A673 (cell line): ENCODE data around the gene PALLD. TPM values are rescaled to one million over a fixed set of nuclear protein-coding genes. Genes with fewer than 3 reads are reported as not detected.

Source experiments
- BruUV-seq: library from RNA; stranded (reverse); fragments of 400-500 nt; replicated peaks from 2 replicates; lab custom pipeline; 2021; lab: Mats Ljungman, UMichigan
- CTCF ChIA-PET: fragments of 300-600 bp; sonication (Branson Sonifier 250); formaldehyde crosslinking; loops from one replicate; lab custom pipeline; 2022; ENCODE audit warnings: antibody characterized with exemption; lab: Charles Lee
- POLR2A ChIA-PET: fragments of 300-600 bp; sonication (Branson Sonifier 250); formaldehyde crosslinking; loops from one replicate; lab custom pipeline; 2022; ENCODE audit warnings: antibody characterized with exemption; ENCODE audit not compliant: low non-redundant PET; lab: Charles Lee
- DNase-seq: peaks from one replicate; pipeline ENCODE4 v3.0.0-alpha.2; 2015; ENCODE audit warnings: low spot score
- H3K27ac ChIP-seq: fragments of 200-600 bp; sonication (generic); 2 replicates; pipeline ENCODE4 v1.5.1; 2016; ENCODE audit warnings: mixed run types, low read depth, mild to moderate bottlenecking, mixed read lengths, antibody characterized with exemption, low read length; ENCODE audit not compliant: poor library complexity, severe bottlenecking
- H3K27me3 ChIP-seq: fragments of 200-600 bp; sonication (generic); replicated peaks from 2 replicates; pipeline ENCODE4 v1.6.1; 2017; ENCODE audit warnings: mixed run types, low read depth, mild to moderate bottlenecking, mixed read lengths, antibody characterized with exemption, low read length; ENCODE audit not compliant: insufficient read depth, poor library complexity
- H3K36me3 ChIP-seq: fragments of 200-600 bp; sonication (generic); 2 replicates; pipeline ENCODE4 v1.6.1; 2016; ENCODE audit warnings: mixed run types, mild to moderate bottlenecking, mixed read lengths, antibody characterized with exemption, low read length; ENCODE audit not compliant: insufficient read depth, poor library complexity, severe bottlenecking
- H3K4me1 ChIP-seq: fragments of 200-600 bp; sonication (generic); 2 replicates; pipeline ENCODE4 v1.6.1; 2017; ENCODE audit warnings: mixed run types, mild to moderate bottlenecking, mixed read lengths, antibody characterized with exemption, low read length; ENCODE audit not compliant: insufficient read depth, poor library complexity, severe bottlenecking
- H3K4me3 ChIP-seq: fragments of 200-600 bp; sonication (generic); 2 replicates; pipeline ENCODE4 v1.5.1; 2016; ENCODE audit warnings: low read depth, mixed run types, mild to moderate bottlenecking, mixed read lengths, low read length; ENCODE audit not compliant: poor library complexity, severe bottlenecking
- H3K9me3 ChIP-seq: fragments of 200-600 bp; sonication (generic); 2 replicates; pipeline ENCODE4 v1.6.1; 2016; ENCODE audit warnings: mixed run types, low read depth, mild to moderate bottlenecking, mixed read lengths, antibody characterized with exemption, low read length; ENCODE audit not compliant: poor library complexity, severe bottlenecking
- EZH2 ChIP-seq: fragments of 200-600 bp; sonication (generic); IDR thresholded peaks from 2 replicates; pipeline ENCODE4 v1.6.1; 2017; ENCODE audit warnings: borderline replicate concordance, low read depth, mild to moderate bottlenecking, mixed read lengths, antibody characterized with exemption, low read length; ENCODE audit not compliant: poor library complexity, severe bottlenecking
- intact Hi-C: fragments of 100-400 bp; cut with micrococcal nuclease; formaldehyde crosslinking; loops from one replicate; pipeline ENCODE4 v1.10.0; 2022; ENCODE audit not compliant: unreplicated experiment
- total RNA-seq: library from RNA; stranded (reverse); gene quantifications from 2 replicates; pipeline ENCODE4 v1.2.3, GENCODE V29; 2021
- TF ChIP-seq, protein P1 (sequence below): fragments of 300-800, 200-600 bp; sonication (generic); conservative IDR thresholded peaks from 2 replicates; pipeline ENCODE4 v1.5.1; 2017; ENCODE audit warnings: low read depth, mild to moderate bottlenecking, antibody characterized with exemption, low read length, moderate library complexity, mixed read lengths

Gene PALLD
- total RNA-seq, 1 experiment from 2014 or later = 44.1 TPM

DNA sequence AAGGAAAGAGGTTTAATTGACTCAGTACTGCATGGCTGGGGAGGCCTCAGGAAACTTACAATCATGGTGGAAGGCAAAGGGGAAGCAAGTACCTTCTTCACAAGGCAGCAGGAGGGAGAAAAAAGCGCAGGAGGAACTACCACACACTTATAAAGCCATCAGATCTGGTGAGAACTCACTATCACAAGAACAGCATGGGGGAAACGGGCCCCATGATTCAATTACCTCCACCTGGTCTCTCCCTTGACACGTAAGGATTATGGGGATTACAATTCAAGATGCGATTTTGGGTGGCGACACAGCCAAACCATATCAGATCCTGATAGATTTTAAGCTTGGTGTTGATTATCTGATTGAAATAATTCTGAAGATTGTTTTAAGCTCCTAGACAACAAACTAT is 294.5 kb downstream of the PALLD start:
- H3K4me3 ChIP-seq = no peak overlapping the region
- no peak for DNase-seq
- CTCF ChIA-PET = no interaction called here
- H3K36me3 ChIP-seq = no peaks in the 10 kb centered on the region
- H3K27me3 ChIP-seq = no peaks in the 10 kb centered on the region
- BruUV-seq = no TSS peak
- intact Hi-C loops = no loop called here
- POLR2A ChIA-PET = interaction anchor here (0.6 kb wide), 1 partner anchor 896 kb away, joined by 4 read pairs; no protein-coding TSS in a partner anchor
- H3K4me1 ChIP-seq = peaks cover 32% of the 10 kb centered on the region
- TF ChIP-seq, protein P1, sequence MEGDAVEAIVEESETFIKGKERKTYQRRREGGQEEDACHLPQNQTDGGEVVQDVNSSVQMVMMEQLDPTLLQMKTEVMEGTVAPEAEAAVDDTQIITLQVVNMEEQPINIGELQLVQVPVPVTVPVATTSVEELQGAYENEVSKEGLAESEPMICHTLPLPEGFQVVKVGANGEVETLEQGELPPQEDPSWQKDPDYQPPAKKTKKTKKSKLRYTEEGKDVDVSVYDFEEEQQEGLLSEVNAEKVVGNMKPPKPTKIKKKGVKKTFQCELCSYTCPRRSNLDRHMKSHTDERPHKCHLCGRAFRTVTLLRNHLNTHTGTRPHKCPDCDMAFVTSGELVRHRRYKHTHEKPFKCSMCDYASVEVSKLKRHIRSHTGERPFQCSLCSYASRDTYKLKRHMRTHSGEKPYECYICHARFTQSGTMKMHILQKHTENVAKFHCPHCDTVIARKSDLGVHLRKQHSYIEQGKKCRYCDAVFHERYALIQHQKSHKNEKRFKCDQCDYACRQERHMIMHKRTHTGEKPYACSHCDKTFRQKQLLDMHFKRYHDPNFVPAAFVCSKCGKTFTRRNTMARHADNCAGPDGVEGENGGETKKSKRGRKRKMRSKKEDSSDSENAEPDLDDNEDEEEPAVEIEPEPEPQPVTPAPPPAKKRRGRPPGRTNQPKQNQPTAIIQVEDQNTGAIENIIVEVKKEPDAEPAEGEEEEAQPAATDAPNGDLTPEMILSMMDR = no peak
- TF ChIP-seq EZH2 = no peak
- H3K9me3 ChIP-seq = no peaks in the 10 kb centered on the region
- H3K27ac ChIP-seq = no peak overlapping the region

DNA sequence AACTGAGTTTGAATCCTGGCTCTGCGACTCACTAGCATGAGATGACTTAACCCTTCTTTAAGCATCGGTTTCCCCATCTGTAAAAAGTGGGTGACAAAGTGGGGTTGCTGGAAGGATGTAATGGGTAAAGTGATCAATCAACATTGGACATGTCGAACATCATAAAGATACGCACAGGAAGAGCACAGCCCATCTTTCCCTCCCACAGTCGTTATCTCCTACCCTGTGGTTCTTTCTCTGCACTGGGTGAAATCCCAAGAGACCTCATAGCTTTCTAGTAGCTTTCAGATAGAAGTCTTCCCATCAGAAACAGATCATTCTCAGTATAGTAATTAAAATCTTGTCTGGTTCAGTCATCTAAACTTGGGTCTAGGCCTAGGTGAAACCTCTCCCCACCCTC is 296.7 kb downstream of the PALLD start:
- Histone ChIP-seq H3K4me1 (peaks cover 47% of the 10 kb centered on the region), H3K9me3 (no peaks in the 10 kb centered on the region), H3K4me3 (no peak overlapping the region), H3K27me3 (no peaks in the 10 kb centered on the region), H3K36me3 (no peaks in the 10 kb centered on the region), H3K27ac (no peak overlapping the region)
- ChIA-PET POLR2A (no interaction called here), CTCF (no interaction called here)
- BruUV-seq = no TSS peak
- intact Hi-C loops = no loop called here
- no peak for DNase-seq
- TF ChIP-seq, protein P1 = no peak

GRCh38 chr4:168794092-168794707 is 297.3 kb downstream of the PALLD start:
- no peak overlapping the region for H3K4me3 ChIP-seq
- ChIA-PET CTCF (no interaction called here), POLR2A (no interaction called here)
- BruUV-seq = no TSS peak
- no peaks in the 10 kb centered on the region for H3K27me3 ChIP-seq
- peaks cover 48% of the 10 kb centered on the region for H3K4me1 ChIP-seq
- H3K9me3 ChIP-seq = no peaks in the 10 kb centered on the region
- TF ChIP-seq, protein P1 = no peak
- TF ChIP-seq EZH2 = no peak
- H3K36me3 ChIP-seq = no peaks in the 10 kb centered on the region
- no peak overlapping the region for H3K27ac ChIP-seq
- intact Hi-C loops = no loop called here
- no peak for DNase-seq
